ENCODE results near the gene ADCY4. TPM values are rescaled to one million over a fixed set of nuclear protein-coding genes. Genes with fewer than 3 reads are reported as not detected.

The ADCY4 gene
- total RNA-seq, 1 experiment from 2014 or later = 3.4 TPM

DNA sequence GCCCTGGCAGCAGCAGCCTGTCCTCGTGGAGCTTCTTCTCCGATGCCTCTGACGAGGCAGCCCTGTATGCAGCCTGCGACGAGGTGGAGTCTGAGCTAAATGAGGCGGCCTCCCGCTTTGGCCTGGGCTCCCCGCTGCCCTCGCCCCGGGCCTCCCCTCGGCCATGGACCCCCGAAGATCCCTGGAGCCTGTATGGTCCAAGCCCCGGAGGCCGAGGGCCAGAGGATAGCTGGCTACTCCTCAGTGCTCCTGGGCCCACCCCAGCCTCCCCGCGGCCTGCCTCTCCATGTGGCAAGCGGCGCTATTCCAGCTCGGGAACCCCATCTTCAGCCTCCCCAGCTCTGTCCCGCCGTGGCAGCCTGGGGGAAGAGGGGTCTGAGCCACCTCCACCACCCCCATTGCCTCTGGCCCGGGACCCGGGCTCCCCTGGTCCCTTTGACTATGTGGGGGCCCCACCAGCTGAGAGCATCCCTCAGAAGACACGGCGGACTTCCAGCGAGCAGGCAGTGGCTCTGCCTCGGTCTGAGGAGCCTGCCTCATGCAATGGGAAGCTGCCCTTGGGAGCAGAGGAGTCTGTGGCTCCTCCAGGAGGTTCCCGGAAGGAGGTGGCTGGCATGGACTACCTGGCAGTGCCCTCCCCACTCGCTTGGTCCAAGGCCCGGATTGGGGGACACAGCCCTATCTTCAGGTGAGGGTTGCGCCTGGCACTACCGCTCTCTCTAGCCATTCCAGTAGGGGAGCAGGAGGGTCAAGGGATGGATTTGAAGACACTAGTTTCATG is 35.2 kb upstream of the ADCY4 start:
- Mint-ChIP-seq H3K27ac (ENCODE audit: unreplicated experiment) (no peak overlapping the region), H3K4me1 (ENCODE audit: low read depth, unreplicated experiment) (peaks cover 10% of the 10 kb centered on the region), H3K27me3 (ENCODE audit: unreplicated experiment) (no peaks in the 10 kb centered on the region), H3K4me3 (ENCODE audit: low read depth, unreplicated experiment) (no peak overlapping the region), H3K9me3 (ENCODE audit: low read depth, unreplicated experiment) (no peaks in the 10 kb centered on the region), H3K36me3 (ENCODE audit: insufficient read depth, unreplicated experiment) (peaks cover 32% of the 10 kb centered on the region)
- intact Hi-C loops (cut with micrococcal nuclease; ENCODE audit: unreplicated experiment) = loop anchor here (5.0 kb wide), 1 partner anchor 38 kb away; no protein-coding TSS in a partner anchor
- BruUV-seq (replicated peaks) = no TSS peak
- DNase-seq = no peak
- CTCF ChIA-PET = no interaction called here
- TF ChIP-seq, protein P1, sequence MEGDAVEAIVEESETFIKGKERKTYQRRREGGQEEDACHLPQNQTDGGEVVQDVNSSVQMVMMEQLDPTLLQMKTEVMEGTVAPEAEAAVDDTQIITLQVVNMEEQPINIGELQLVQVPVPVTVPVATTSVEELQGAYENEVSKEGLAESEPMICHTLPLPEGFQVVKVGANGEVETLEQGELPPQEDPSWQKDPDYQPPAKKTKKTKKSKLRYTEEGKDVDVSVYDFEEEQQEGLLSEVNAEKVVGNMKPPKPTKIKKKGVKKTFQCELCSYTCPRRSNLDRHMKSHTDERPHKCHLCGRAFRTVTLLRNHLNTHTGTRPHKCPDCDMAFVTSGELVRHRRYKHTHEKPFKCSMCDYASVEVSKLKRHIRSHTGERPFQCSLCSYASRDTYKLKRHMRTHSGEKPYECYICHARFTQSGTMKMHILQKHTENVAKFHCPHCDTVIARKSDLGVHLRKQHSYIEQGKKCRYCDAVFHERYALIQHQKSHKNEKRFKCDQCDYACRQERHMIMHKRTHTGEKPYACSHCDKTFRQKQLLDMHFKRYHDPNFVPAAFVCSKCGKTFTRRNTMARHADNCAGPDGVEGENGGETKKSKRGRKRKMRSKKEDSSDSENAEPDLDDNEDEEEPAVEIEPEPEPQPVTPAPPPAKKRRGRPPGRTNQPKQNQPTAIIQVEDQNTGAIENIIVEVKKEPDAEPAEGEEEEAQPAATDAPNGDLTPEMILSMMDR (IDR thresholded peaks at IDR 0.05; ENCODE audit: unreplicated experiment) = no peak

DNA sequence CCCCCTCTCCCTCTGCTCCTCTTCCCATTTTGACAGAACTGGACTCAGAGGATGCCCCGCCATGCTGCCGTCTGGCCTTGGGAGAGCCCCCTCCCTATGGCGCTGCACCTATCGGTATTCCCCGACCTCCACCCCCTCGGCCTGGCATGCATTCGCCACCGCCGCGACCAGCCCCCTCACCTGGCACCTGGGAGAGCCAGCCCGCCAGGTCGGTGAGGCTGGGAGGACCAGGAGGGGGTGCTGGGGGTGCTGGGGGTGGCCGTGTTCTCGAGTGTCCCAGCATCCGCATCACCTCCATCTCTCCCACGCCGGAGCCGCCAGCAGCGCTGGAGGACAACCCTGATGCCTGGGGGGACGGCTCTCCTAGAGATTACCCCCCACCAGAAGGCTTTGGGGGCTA is 34.6 kb upstream of the ADCY4 start:
- no TSS peak for BruUV-seq (replicated peaks)
- no peak for DNase-seq
- intact Hi-C loops (cut with micrococcal nuclease; ENCODE audit: unreplicated experiment) = loop anchor here (5.0 kb wide), 1 partner anchor 37 kb away; no protein-coding TSS in a partner anchor
- Mint-ChIP-seq H3K27me3 (ENCODE audit: unreplicated experiment) (no peaks in the 10 kb centered on the region), H3K27ac (ENCODE audit: unreplicated experiment) (no peak overlapping the region), H3K9me3 (ENCODE audit: low read depth, unreplicated experiment) (no peaks in the 10 kb centered on the region), H3K36me3 (ENCODE audit: insufficient read depth, unreplicated experiment) (peaks cover 32% of the 10 kb centered on the region), H3K4me1 (ENCODE audit: low read depth, unreplicated experiment) (peaks cover 11% of the 10 kb centered on the region), H3K4me3 (ENCODE audit: low read depth, unreplicated experiment) (peak overlapping the region; percentile 66)
- TF ChIP-seq, protein P1 (IDR thresholded peaks at IDR 0.05; ENCODE audit: unreplicated experiment) = no peak
- CTCF ChIA-PET = no interaction called here

DNA sequence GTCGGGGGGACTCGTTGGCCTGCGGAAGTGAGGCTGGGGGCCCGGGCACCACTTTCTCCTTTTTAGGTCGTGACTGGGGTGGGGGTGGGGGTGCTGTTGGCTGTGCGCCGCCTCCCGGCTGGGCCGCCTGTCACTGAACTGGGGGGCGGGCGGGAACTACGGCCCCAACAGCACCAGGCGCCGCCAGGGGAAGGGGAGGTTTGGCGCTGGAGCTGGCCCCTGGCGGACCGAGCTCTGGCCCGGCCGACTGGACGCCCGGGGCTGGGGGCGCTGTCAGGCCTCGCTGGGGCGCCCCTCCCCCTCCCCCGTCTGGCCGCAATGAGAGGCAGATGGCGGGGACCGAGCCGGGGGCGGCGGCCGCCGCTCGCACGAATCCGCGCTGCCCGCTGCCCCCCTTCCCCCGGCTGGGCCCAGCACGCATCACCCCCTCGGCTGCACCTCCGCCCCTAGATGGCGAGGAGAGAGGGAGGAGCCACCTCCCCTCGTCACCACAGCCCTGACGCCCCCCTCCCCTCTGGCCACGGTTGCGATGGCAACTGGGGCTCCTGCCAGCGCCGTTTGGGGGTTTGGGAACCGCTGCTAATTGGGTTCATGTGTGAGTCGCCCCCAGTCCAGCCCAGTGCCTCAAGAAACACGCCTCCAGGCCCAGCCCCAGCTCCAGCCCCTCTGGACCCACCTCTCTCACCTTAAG is 33.8 kb upstream of the ADCY4 start:
- CTCF ChIA-PET = no interaction called here
- H3K27me3 Mint-ChIP-seq (ENCODE audit: unreplicated experiment) = no peaks in the 10 kb centered on the region
- peaks cover 11% of the 10 kb centered on the region for H3K4me1 Mint-ChIP-seq (ENCODE audit: low read depth, unreplicated experiment)
- no peaks in the 10 kb centered on the region for H3K9me3 Mint-ChIP-seq (ENCODE audit: low read depth, unreplicated experiment)
- peaks cover 32% of the 10 kb centered on the region for H3K36me3 Mint-ChIP-seq (ENCODE audit: insufficient read depth, unreplicated experiment)
- H3K27ac Mint-ChIP-seq (ENCODE audit: unreplicated experiment) = no peak overlapping the region
- intact Hi-C loops (cut with micrococcal nuclease; ENCODE audit: unreplicated experiment) = loop anchor here (5.0 kb wide), 1 partner anchor 36 kb away; no protein-coding TSS in a partner anchor
- H3K4me3 Mint-ChIP-seq (ENCODE audit: low read depth, unreplicated experiment) = peak overlapping the region; percentile 66
- BruUV-seq (replicated peaks) = no TSS peak
- TF ChIP-seq, protein P1 (IDR thresholded peaks at IDR 0.05; ENCODE audit: unreplicated experiment) = no peak
- DNase-seq = no peak

DNA sequence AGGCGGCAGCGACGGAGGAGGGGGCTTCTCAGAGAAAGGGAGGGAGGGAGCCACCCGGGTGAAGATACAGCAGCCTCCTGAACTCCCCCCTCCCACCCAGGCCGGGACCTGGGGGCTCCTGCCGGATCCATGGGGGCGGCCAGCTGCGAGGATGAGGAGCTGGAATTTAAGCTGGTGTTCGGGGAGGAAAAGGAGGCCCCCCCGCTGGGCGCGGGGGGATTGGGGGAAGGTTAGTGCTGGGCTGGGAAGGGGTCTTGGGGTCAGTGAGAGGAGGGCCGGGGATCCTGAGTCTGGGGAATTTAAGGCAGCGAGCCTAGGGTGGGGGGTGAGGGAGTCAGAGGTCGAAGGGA is 33.3 kb upstream of the ADCY4 start:
- Mint-ChIP-seq H3K4me3 (ENCODE audit: low read depth, unreplicated experiment) (peak overlapping the region; percentile 66), H3K27me3 (ENCODE audit: unreplicated experiment) (no peaks in the 10 kb centered on the region), H3K4me1 (ENCODE audit: low read depth, unreplicated experiment) (peaks cover 11% of the 10 kb centered on the region), H3K36me3 (ENCODE audit: insufficient read depth, unreplicated experiment) (peaks cover 32% of the 10 kb centered on the region), H3K27ac (ENCODE audit: unreplicated experiment) (no peak overlapping the region), H3K9me3 (ENCODE audit: low read depth, unreplicated experiment) (no peaks in the 10 kb centered on the region)
- DNase-seq = no peak
- TF ChIP-seq, protein P1 (IDR thresholded peaks at IDR 0.05; ENCODE audit: unreplicated experiment) = no peak
- no TSS peak for BruUV-seq (replicated peaks)
- intact Hi-C loops (cut with micrococcal nuclease; ENCODE audit: unreplicated experiment) = loop anchor here (5.0 kb wide), 1 partner anchor 36 kb away; no protein-coding TSS in a partner anchor
- CTCF ChIA-PET = no interaction called here
